B cell (primary cell): ENCODE data around the gene ITGB3BP. TPM values are rescaled to one million over a fixed set of nuclear protein-coding genes. Genes with fewer than 3 reads are reported as not detected.

Experiments
- ATAC-seq: fragments of 200-7000 bp; cut with Tn5 transposase; one replicate; pipeline ENCODE4 v1.10.0; 2021; ENCODE audit warnings: low read depth, mild to moderate bottlenecking, moderate number of reproducible peaks, moderate library complexity
- CTCF ChIA-PET: fragments of 350-600 bp; sonication (Branson Sonifier 250); formaldehyde crosslinking; loops from one replicate; lab custom pipeline; 2021; ENCODE audit warnings: antibody characterized with exemption, inconsistent platforms; lab: Charles Lee
- POLR2A ChIA-PET: fragments of 350-600 bp; sonication (Branson Sonifier 250); formaldehyde crosslinking; loops from one replicate; lab custom pipeline; 2021; ENCODE audit warnings: antibody characterized with exemption; lab: Charles Lee
- DNase-seq: peaks from one replicate; pipeline ENCODE4 v3.0.0; 2013
- H2AFZ ChIP-seq: 2 replicates; pipeline ENCODE4 v1.6.1; 2012; ENCODE audit warnings: mild to moderate bottlenecking, low read depth, low read length; ENCODE audit not compliant: insufficient read depth, poor library complexity, severe bottlenecking
- H3K27ac ChIP-seq, 2 donors: 1 replicate in 1 of 2; 2 replicates in 1 of 2; pipeline ENCODE4 v1.5.1; 2012 to 2013; ENCODE audit warnings: low read length in 2 of 2, mild to moderate bottlenecking in 2 of 2, moderate library complexity in 1 of 2
- H3K27me3 ChIP-seq, 4 experiments: fragments of 200-600 bp in 1 of 4; sonication (generic) in 1 of 4; replicated peaks in 1 of 4; 1 replicate in 2 of 4; 2 replicates in 2 of 4; pipeline versions ENCODE4 v1.6.1 to v1.7.0; 2013 to 2016; ENCODE audit warnings: low read length in 3 of 4, mild to moderate bottlenecking in 2 of 4, mixed read lengths in 1 of 4, moderate library complexity in 1 of 4; ENCODE audit not compliant: insufficient read depth in 4 of 4, control insufficient read depth in 3 of 4; ENCODE audit errors: control extremely low read depth in 1 of 4
- H3K36me3 ChIP-seq, 2 experiments: replicated peaks in 1 of 2; 1 replicate in 1 of 2; 2 replicates in 1 of 2; pipeline versions ENCODE4 v1.6.1 to v1.7.1; 2013; ENCODE audit warnings: low read length in 1 of 2; ENCODE audit not compliant: insufficient read depth in 2 of 2, control insufficient read depth in 1 of 2; ENCODE audit errors: control extremely low read depth in 1 of 2, extremely low read depth in 1 of 2
- H3K4me1 ChIP-seq, 2 donors: fragments of 200-600 bp in 1 of 2; sonication (generic) in 1 of 2; 1 replicate in 1 of 2; 2 replicates in 1 of 2; pipeline versions ENCODE4 v1.5.1 to v1.6.1; 2013 to 2017; ENCODE audit warnings: low read length in 2 of 2; ENCODE audit not compliant: control insufficient read depth in 2 of 2, insufficient read depth in 2 of 2
- H3K4me2 ChIP-seq: replicated peaks from 2 replicates; pipeline ENCODE3; 2012; ENCODE audit warnings: mild to moderate bottlenecking, low read depth, low read length; ENCODE audit not compliant: poor library complexity, severe bottlenecking
- H3K4me3 ChIP-seq, 5 experiments: fragments of 200-600 bp in 1 of 5; sonication (generic) in 1 of 5; 1 replicate in 3 of 5; 2 replicates in 2 of 5; pipeline versions ENCODE4 v1.5.1 to v1.7.0; 2011 to 2016; ENCODE audit warnings: low read length in 4 of 5, mild to moderate bottlenecking in 4 of 5, low read depth in 2 of 5, control low read depth in 1 of 5, moderate library complexity in 1 of 5; ENCODE audit not compliant: insufficient read depth in 1 of 5; ENCODE audit errors: control extremely low read depth in 1 of 5, extremely low read depth in 1 of 5
- H3K79me2 ChIP-seq: fragments of 200-600 bp; sonication (generic); one replicate; pipeline ENCODE4 v1.6.0; 2016; ENCODE audit warnings: low read length; ENCODE audit not compliant: control insufficient read depth, insufficient read depth
- H3K9ac ChIP-seq: fragments of 200-600 bp; sonication (generic); 2 replicates; pipeline ENCODE4 v1.6.1; 2017; ENCODE audit warnings: mild to moderate bottlenecking, low read length, moderate library complexity
- H3K9me3 ChIP-seq, 3 donors: one replicate each; pipeline versions ENCODE4 v1.6.1 to v1.7.1; 2013; ENCODE audit warnings: low read length in 2 of 3; ENCODE audit not compliant: control insufficient read depth in 2 of 3, insufficient read depth in 1 of 3; ENCODE audit errors: control extremely low read depth in 1 of 3
- H4K20me1 ChIP-seq: 2 replicates; pipeline ENCODE4 v1.6.0; 2012; ENCODE audit warnings: mild to moderate bottlenecking, low read length; ENCODE audit not compliant: insufficient read depth, control insufficient read depth, poor library complexity, severe bottlenecking
- H3K27ac Mint-ChIP-seq: one replicate; pipeline ENCODE4 v1.8.0; 2021; ENCODE audit warnings: mixed read lengths
- H3K27me3 Mint-ChIP-seq: one replicate; pipeline ENCODE4 v1.8.0; 2021; ENCODE audit warnings: mixed read lengths
- H3K4me1 Mint-ChIP-seq: one replicate; pipeline ENCODE4 v1.8.0; 2021; ENCODE audit warnings: mixed read lengths
- H3K4me3 Mint-ChIP-seq: one replicate; pipeline ENCODE4 v1.8.0; 2021; ENCODE audit warnings: mixed read lengths
- H3K9me3 Mint-ChIP-seq: one replicate; pipeline ENCODE4 v1.8.0; 2022; ENCODE audit warnings: mixed read lengths; ENCODE audit not compliant: insufficient read depth
- CTCF ChIP-seq: fragments of 200-600 bp; IDR thresholded peaks from one replicate; pipeline ENCODE4 v1.8.0; 2022; ENCODE audit warnings: antibody characterized with exemption, mild to moderate bottlenecking
- EZH2 ChIP-seq: IDR thresholded peaks from 2 replicates; pipeline ENCODE4 v1.6.1; 2012; ENCODE audit warnings: borderline replicate concordance, low read depth, mild to moderate bottlenecking, moderate library complexity, low read length; ENCODE audit not compliant: insufficient read depth, poor library complexity, severe bottlenecking
- WGBS: methylation state at CpG from one replicate; pipeline ENCODE4 v1.1.5; 2013; ENCODE audit warnings: missing lambda C conversion rate; ENCODE audit not compliant: insufficient coverage; 5-methylcytosine and 5-hydroxymethylcytosine counted together
- intact Hi-C: fragments of 100-400 bp; cut with micrococcal nuclease; formaldehyde crosslinking; loops from one replicate; pipeline ENCODE4 v1.10.0; 2022
- polyA plus RNA-seq: library from polyadenylated mRNA; depleted of rRNA; stranded (reverse); fragments of >200 nt; gene quantifications from 2 replicates; pipeline ENCODE4 v1.2.3, GENCODE V29; 2012
- total RNA-seq, 2 donors: library from RNA; stranded (reverse); fragments of 120-200 nt in 1 of 2; gene quantifications; 1 replicate in 1 of 2; 2 replicates in 1 of 2; pipeline versions ENCODE4 v1.2.3 to v1.2.4, GENCODE V29; 2013 to 2022

ITGB3BP gene
- total and polyA plus RNA-seq, 2 donors (not counting 1 experiment from before 2014, with no cell fraction given): 12.7 to 37.4 TPM

DNA sequence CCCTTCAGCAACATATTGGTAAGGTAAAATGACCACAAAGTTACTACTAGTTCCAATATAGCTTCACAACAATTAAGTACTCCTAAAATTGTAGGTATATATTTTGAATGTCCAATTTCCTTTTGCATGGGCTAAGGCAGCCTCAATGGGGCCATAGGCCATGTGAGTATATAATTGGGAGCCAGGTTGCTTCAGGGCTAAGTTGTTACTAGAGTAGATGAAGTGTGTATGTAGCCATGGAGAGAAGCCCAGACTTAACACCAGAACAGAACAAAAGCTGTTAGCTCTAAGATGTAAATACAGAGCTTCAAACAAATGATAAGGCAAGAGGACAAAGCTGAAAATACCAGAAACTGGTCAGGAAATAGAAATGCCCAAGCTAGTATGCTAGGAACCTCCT, 16.2 kb downstream of the ITGB3BP start:
- H3K4me2 ChIP-seq: no peak overlapping the region
- ATAC-seq: no peak
- H3K4me3 ChIP-seq: no peak overlapping the region
- TF ChIP-seq EZH2: no peak
- TF ChIP-seq CTCF: no peak
- intact Hi-C loops: no loop called here
- no peaks in the 10 kb centered on the region for H3K27me3 ChIP-seq
- DNase-seq: no peak
- peaks cover 5 to 8% of the 10 kb centered on the region in 2 experiments for H3K36me3 ChIP-seq
- ChIA-PET POLR2A (no interaction called here), CTCF (no interaction called here)
- no peaks in the 10 kb centered on the region for H3K4me1 Mint-ChIP-seq
- no peaks in the 10 kb centered on the region for H4K20me1 ChIP-seq
- no peaks in the 10 kb centered on the region for H3K9me3 Mint-ChIP-seq
- H3K27me3 Mint-ChIP-seq: no peaks in the 10 kb centered on the region
- H3K9me3 ChIP-seq: no peaks in the 10 kb centered on the region
- H3K27ac ChIP-seq: no peak overlapping the region
- no peaks in the 10 kb centered on the region for H3K4me1 ChIP-seq
- H3K9ac ChIP-seq: no peak overlapping the region
- no peak overlapping the region for H2AFZ ChIP-seq
- no peaks in the 10 kb centered on the region for H3K79me2 ChIP-seq
- H3K27ac Mint-ChIP-seq: no peak overlapping the region
- no peak overlapping the region for H3K4me3 Mint-ChIP-seq

GRCh38 chr1:63501256-63501655, 21.8 kb downstream of the ITGB3BP start:
- DNase-seq: no peak
- Histone ChIP-seq H3K4me1 (no peaks in the 10 kb centered on the region), H2AFZ (no peak overlapping the region), H3K79me2 (no peaks in the 10 kb centered on the region), H3K4me2 (no peak overlapping the region), H3K27me3 (no peaks in the 10 kb centered on the region), H3K9ac (no peak overlapping the region), H3K36me3 (no peaks in the 10 kb centered on the region), H4K20me1 (no peaks in the 10 kb centered on the region), H3K9me3 (peaks cover 0 to 4% (median 0%) of the 10 kb centered on the region in 3 donors), H3K27ac (no peak overlapping the region), H3K4me3 (no peak overlapping the region)
- TF ChIP-seq CTCF (no peak), EZH2 (no peak)
- Mint-ChIP-seq H3K4me3 (no peak overlapping the region), H3K27ac (peak overlapping the region; percentile 3), H3K9me3 (no peaks in the 10 kb centered on the region), H3K4me1 (no peaks in the 10 kb centered on the region), H3K27me3 (no peaks in the 10 kb centered on the region)
- ATAC-seq: no peak
- intact Hi-C loops: no loop called here
- WGBS: 100% methylated on average over 2 of the region's 3 CpGs
- ChIA-PET CTCF (no interaction called here), POLR2A (no interaction called here)
